Measurements from ENCODE around the gene KMT2D.

DNA sequence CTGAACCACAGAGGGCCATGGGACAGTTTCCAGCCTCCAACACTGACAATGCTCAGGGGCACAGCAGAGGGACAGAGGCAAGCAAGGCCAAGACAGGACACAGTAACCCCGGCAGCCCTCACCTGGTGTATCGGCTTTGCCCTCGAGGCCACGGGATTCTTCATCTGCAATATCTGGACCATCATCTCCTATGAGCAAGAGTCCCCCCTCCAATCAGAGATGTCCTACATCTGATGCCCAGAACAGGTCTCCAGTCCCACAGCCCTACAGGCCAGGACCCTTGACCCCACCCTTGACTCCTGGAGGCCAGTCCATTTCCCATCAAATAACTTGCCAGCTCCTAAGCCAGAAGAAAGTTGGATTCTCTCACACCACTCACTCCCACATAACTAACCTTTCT lies 17.4 kb downstream of the KMT2D start:
- TF ChIP-seq, protein P1, sequence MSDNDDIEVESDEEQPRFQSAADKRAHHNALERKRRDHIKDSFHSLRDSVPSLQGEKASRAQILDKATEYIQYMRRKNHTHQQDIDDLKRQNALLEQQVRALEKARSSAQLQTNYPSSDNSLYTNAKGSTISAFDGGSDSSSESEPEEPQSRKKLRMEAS (IDR thresholded peaks at IDR 0.05): no peak
- TF ChIP-seq, protein P2, sequence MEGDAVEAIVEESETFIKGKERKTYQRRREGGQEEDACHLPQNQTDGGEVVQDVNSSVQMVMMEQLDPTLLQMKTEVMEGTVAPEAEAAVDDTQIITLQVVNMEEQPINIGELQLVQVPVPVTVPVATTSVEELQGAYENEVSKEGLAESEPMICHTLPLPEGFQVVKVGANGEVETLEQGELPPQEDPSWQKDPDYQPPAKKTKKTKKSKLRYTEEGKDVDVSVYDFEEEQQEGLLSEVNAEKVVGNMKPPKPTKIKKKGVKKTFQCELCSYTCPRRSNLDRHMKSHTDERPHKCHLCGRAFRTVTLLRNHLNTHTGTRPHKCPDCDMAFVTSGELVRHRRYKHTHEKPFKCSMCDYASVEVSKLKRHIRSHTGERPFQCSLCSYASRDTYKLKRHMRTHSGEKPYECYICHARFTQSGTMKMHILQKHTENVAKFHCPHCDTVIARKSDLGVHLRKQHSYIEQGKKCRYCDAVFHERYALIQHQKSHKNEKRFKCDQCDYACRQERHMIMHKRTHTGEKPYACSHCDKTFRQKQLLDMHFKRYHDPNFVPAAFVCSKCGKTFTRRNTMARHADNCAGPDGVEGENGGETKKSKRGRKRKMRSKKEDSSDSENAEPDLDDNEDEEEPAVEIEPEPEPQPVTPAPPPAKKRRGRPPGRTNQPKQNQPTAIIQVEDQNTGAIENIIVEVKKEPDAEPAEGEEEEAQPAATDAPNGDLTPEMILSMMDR (IDR thresholded peaks at IDR 0.05; ENCODE audit: control extremely low read depth in 1 of 3, insufficient read depth in 1 of 3, low read depth in 1 of 3, low read length in 3 of 3): no peak
- TF ChIP-seq MAFK (IDR thresholded peaks at IDR 0.05; ENCODE audit: low read depth, low read length) (no peak), HDAC2 (IDR thresholded peaks at IDR 0.05; ENCODE audit: borderline replicate concordance in 1 of 2, low read depth in 2 of 2, low read length in 2 of 2) (no peak), EGR1 (IDR thresholded peaks at IDR 0.05; ENCODE audit: borderline replicate concordance, low read depth, low read length) (no peak), EZH2 (IDR thresholded peaks at IDR 0.05; ENCODE audit: low read depth, low read length, severe bottlenecking) (no peak), BRCA1 (IDR thresholded peaks at IDR 0.05; ENCODE audit: low read depth, low read length) (no peak), POLR2A (IDR thresholded peaks at IDR 0.05; ENCODE audit: control extremely low read depth in 1 of 2, low read depth in 2 of 2, low read length in 2 of 2) (no peak)
- TF ChIP-seq, protein P3, sequence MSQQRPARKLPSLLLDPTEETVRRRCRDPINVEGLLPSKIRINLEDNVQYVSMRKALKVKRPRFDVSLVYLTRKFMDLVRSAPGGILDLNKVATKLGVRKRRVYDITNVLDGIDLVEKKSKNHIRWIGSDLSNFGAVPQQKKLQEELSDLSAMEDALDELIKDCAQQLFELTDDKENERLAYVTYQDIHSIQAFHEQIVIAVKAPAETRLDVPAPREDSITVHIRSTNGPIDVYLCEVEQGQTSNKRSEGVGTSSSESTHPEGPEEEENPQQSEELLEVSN (IDR thresholded peaks at IDR 0.05): no peak

All from H1 (cell line).